Breast epithelium (tissue), 3 donors: ENCODE data around the gene PBRM1.

Source experiments
- CTCF ChIP-seq, 3 donors: fragments of 450-650 bp; IDR thresholded peaks; one replicate each; pipeline ENCODE4 v1.5.1; 2016 to 2017; ENCODE audit warnings: antibody characterized with exemption in 3 of 3, mild to moderate bottlenecking in 3 of 3, moderate library complexity in 3 of 3
- POLR2A ChIP-seq: fragments of 450-650 bp; IDR thresholded peaks from one replicate; pipeline ENCODE4 v1.6.1; 2016; ENCODE audit warnings: antibody characterized with exemption, mild to moderate bottlenecking, moderate library complexity
- POLR2AphosphoS5 ChIP-seq, 3 donors: sonication (generic); formaldehyde crosslinking; IDR thresholded peaks; one replicate each; pipeline ENCODE4 v1.6.1; 2017; ENCODE audit warnings: antibody characterized with exemption in 3 of 3

DNA sequence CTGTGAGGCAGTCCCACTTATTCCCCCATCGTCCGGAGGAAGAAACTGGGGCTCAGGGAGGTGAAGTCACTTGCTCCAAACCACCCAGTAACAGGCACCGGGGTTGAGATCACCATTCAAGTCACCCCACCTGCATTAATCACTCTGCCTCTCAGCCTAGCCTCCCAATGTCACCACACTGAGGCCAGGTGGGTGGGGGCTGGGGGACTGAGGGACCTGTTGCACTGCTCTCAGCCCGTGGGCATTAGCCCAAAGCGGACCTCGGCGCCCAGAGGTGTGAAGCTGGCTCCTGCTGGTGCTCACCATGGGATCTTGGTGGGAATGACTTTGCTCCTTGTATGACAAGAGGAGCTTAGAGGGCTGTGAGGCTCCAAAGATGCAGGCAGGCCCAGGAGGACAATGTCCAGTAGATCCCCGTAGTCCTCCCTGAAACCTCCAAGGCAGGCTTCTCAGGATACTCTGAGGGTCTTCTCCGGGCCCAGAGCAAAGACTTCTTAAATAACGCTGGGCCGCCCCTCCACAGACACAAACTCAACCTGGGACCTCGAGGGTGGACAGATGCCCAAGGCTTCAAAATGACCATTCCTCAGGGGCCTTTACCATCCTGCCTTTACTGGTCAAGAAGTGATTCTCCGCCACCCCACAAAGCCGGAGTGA is 153.7 kb downstream of the PBRM1 start:
- TF ChIP-seq POLR2A = no peak
- no peak for TF ChIP-seq CTCF (IDR thresholded peaks at IDR 0.05)
- TF ChIP-seq POLR2AphosphoS5 (IDR thresholded peaks at IDR 0.05) = no peak
